ENCODE data around the gene KIF26A. TPM values are rescaled to one million over a fixed set of nuclear protein-coding genes. Genes with fewer than 3 reads are reported as not detected.

KIF26A gene
- total RNA-seq, 2 experiments from 2014 or later = 7.7 to 7.9 TPM

- Mint-ChIP-seq H3K4me3 (no peak overlapping the region), H3K27ac (no peak overlapping the region), H3K36me3 (ENCODE audit: low read depth) (no peaks in the 10 kb centered on the region), H3K4me1 (no peaks in the 10 kb centered on the region), H3K27me3 (peaks cover 39% of the 10 kb centered on the region), H3K9me3 (peaks cover 2% of the 10 kb centered on the region)
- CTCF ChIA-PET = interaction anchor here (1.5 kb wide), 1 partner anchor 26 kb away, joined by 3 read pairs; no protein-coding TSS in a partner anchor
- POLR2A ChIA-PET = no interaction called here
- no peak for DNase-seq
These were observed 18.1 kb upstream of the KIF26A start for GRCh38 chr14:104120281-104120741.

- Mint-ChIP-seq H3K4me3 (no peak overlapping the region), H3K9me3 (peaks cover 2% of the 10 kb centered on the region), H3K27ac (no peak overlapping the region), H3K27me3 (peaks cover 35% of the 10 kb centered on the region), H3K4me1 (no peaks in the 10 kb centered on the region), H3K36me3 (ENCODE audit: low read depth) (no peaks in the 10 kb centered on the region)
- CTCF ChIA-PET = interaction anchor here (1.5 kb wide), 1 partner anchor 27 kb away, joined by 3 read pairs; no protein-coding TSS in a partner anchor
- no peak for DNase-seq
- POLR2A ChIA-PET = no interaction called here
These were observed 17.2 kb upstream of the KIF26A start for GRCh38 chr14:104121142-104121541.

- DNase-seq = no peak
- H3K4me3 Mint-ChIP-seq = no peak overlapping the region
- peaks cover 6% of the 10 kb centered on the region for H3K9me3 Mint-ChIP-seq
- no peaks in the 10 kb centered on the region for H3K36me3 Mint-ChIP-seq (ENCODE audit: low read depth)
- H3K27me3 Mint-ChIP-seq = peaks cover 27% of the 10 kb centered on the region
- CTCF ChIA-PET = no interaction called here
- H3K27ac Mint-ChIP-seq = no peak overlapping the region
- POLR2A ChIA-PET = no interaction called here
- no peaks in the 10 kb centered on the region for H3K4me1 Mint-ChIP-seq
These were observed 14.5 kb upstream of the KIF26A start for GRCh38 chr14:104123879-104124278.

- DNase-seq = no peak
- Mint-ChIP-seq H3K27me3 (peaks cover 26% of the 10 kb centered on the region), H3K27ac (no peak overlapping the region), H3K9me3 (peaks cover 11% of the 10 kb centered on the region), H3K4me1 (no peaks in the 10 kb centered on the region), H3K4me3 (no peak overlapping the region), H3K36me3 (ENCODE audit: low read depth) (no peaks in the 10 kb centered on the region)
- ChIA-PET CTCF (no interaction called here), POLR2A (no interaction called here)
These were observed 13.4 kb upstream of the KIF26A start for GRCh38 chr14:104125011-104125410.

- CTCF ChIA-PET = no interaction called here
- no peaks in the 10 kb centered on the region for H3K4me1 Mint-ChIP-seq
These were observed 11.6 kb upstream of the KIF26A start for GRCh38 chr14:104126753-104127152.

GRCh38 chr14:104128981-104129380 is 9.4 kb upstream of the KIF26A start:
- no peak for DNase-seq
- Mint-ChIP-seq H3K27me3 (peaks cover 21% of the 10 kb centered on the region), H3K9me3 (peaks cover 14% of the 10 kb centered on the region), H3K4me1 (no peaks in the 10 kb centered on the region), H3K4me3 (no peak overlapping the region), H3K27ac (no peak overlapping the region), H3K36me3 (ENCODE audit: low read depth) (no peaks in the 10 kb centered on the region)
- ChIA-PET POLR2A (no interaction called here), CTCF (interaction anchor here (0.7 to 1.8 kb wide), 3 partner anchors 21 to 51 kb away, joined by 3 to 9 read pairs (median 5); no protein-coding TSS in a partner anchor)

More at GRCh38 chr14:104126753-104127152, 11.6 kb upstream of the KIF26A start:
- Mint-ChIP-seq H3K9me3 (peaks cover 14% of the 10 kb centered on the region), H3K27me3 (peaks cover 15% of the 10 kb centered on the region), H3K27ac (no peak overlapping the region), H3K4me3 (no peak overlapping the region), H3K36me3 (ENCODE audit: low read depth) (no peaks in the 10 kb centered on the region)
- POLR2A ChIA-PET = no interaction called here
- no peak for DNase-seq

GRCh38 chr14:104129556-104129955 is 8.8 kb upstream of the KIF26A start:
- ChIA-PET POLR2A (no interaction called here), CTCF (interaction anchor here (1.4 to 1.8 kb wide), 2 partner anchors 35 to 51 kb away, joined by 5 to 9 read pairs; no protein-coding TSS in a partner anchor)
- Mint-ChIP-seq H3K36me3 (ENCODE audit: low read depth) (no peaks in the 10 kb centered on the region), H3K9me3 (peaks cover 12% of the 10 kb centered on the region), H3K4me3 (no peak overlapping the region), H3K4me1 (no peaks in the 10 kb centered on the region), H3K27ac (no peak overlapping the region), H3K27me3 (peaks cover 21% of the 10 kb centered on the region)
- no peak for DNase-seq

- no peak for DNase-seq
- Mint-ChIP-seq H3K36me3 (ENCODE audit: low read depth) (no peaks in the 10 kb centered on the region), H3K27me3 (peaks cover 28% of the 10 kb centered on the region), H3K4me3 (no peak overlapping the region), H3K9me3 (peaks cover 12% of the 10 kb centered on the region), H3K27ac (no peak overlapping the region), H3K4me1 (peaks cover 4% of the 10 kb centered on the region)
- POLR2A ChIA-PET = no interaction called here
- CTCF ChIA-PET = interaction anchor here (1.1 kb wide), 1 partner anchor 53 kb away, joined by 6 read pairs; no protein-coding TSS in a partner anchor
These were observed 7.3 kb upstream of the KIF26A start for GRCh38 chr14:104130974-104131651.

GRCh38 chr14:104131968-104132732 is 6.2 kb upstream of the KIF26A start:
- Mint-ChIP-seq H3K9me3 (peaks cover 12% of the 10 kb centered on the region), H3K27me3 (peaks cover 30% of the 10 kb centered on the region), H3K4me1 (peaks cover 8% of the 10 kb centered on the region), H3K4me3 (no peak overlapping the region), H3K27ac (no peak overlapping the region), H3K36me3 (ENCODE audit: low read depth) (no peaks in the 10 kb centered on the region)
- no peak for DNase-seq
- CTCF ChIA-PET = interaction anchor here (1.1 kb wide), 1 partner anchor 54 kb away, joined by 6 read pairs; no protein-coding TSS in a partner anchor
- POLR2A ChIA-PET = no interaction called here

GRCh38 chr14:104132981-104133380 is 5.4 kb upstream of the KIF26A start:
- ChIA-PET POLR2A (no interaction called here), CTCF (no interaction called here)
- H3K27ac Mint-ChIP-seq = no peak overlapping the region
- no peak for DNase-seq
- no peaks in the 10 kb centered on the region for H3K36me3 Mint-ChIP-seq (ENCODE audit: low read depth)
- H3K9me3 Mint-ChIP-seq = peaks cover 12% of the 10 kb centered on the region
- H3K4me3 Mint-ChIP-seq = no peak overlapping the region
- H3K4me1 Mint-ChIP-seq = peaks cover 10% of the 10 kb centered on the region
- peaks cover 35% of the 10 kb centered on the region for H3K27me3 Mint-ChIP-seq

- Mint-ChIP-seq H3K36me3 (ENCODE audit: low read depth) (no peaks in the 10 kb centered on the region), H3K27me3 (peaks cover 34% of the 10 kb centered on the region), H3K27ac (no peak overlapping the region), H3K9me3 (peaks cover 11% of the 10 kb centered on the region), H3K4me3 (no peak overlapping the region), H3K4me1 (peaks cover 10% of the 10 kb centered on the region)
- CTCF ChIA-PET = interaction anchor here (1.0 kb wide), 1 partner anchor 56 kb away, joined by 4 read pairs; no protein-coding TSS in a partner anchor
- DNase-seq = no peak
- POLR2A ChIA-PET = no interaction called here
These were observed 4.9 kb upstream of the KIF26A start for GRCh38 chr14:104133496-104133895.

GRCh38 chr14:104134061-104134965 is 4.1 kb upstream of the KIF26A start:
- peaks cover 10% of the 10 kb centered on the region for H3K4me1 Mint-ChIP-seq
- ChIA-PET POLR2A (no interaction called here), CTCF (interaction anchor here (1.0 kb wide), 1 partner anchor 56 kb away, joined by 4 read pairs; no protein-coding TSS in a partner anchor)
- no peak for DNase-seq
- H3K9me3 Mint-ChIP-seq = peaks cover 8% of the 10 kb centered on the region
- H3K4me3 Mint-ChIP-seq = no peak overlapping the region
- H3K27ac Mint-ChIP-seq = no peak overlapping the region
- no peaks in the 10 kb centered on the region for H3K36me3 Mint-ChIP-seq (ENCODE audit: low read depth)
- H3K27me3 Mint-ChIP-seq = peaks cover 35% of the 10 kb centered on the region
